Measurements from ENCODE around the gene KLF3. TPM values are rescaled to one million over a fixed set of nuclear protein-coding genes. Genes with fewer than 3 reads are reported as not detected.

KLF3 gene
- total RNA-seq, 4 donors from 2014 or later = 30.8 to 50.4 (median 40.4) TPM

GRCh38 chr4:38730493-38730829 lies 66.5 kb downstream of the KLF3 start:
- no peak overlapping the region for H3K4me3 ChIP-seq
- WGBS = 100% methylated on average over 4 of the region's 4 CpGs
- peaks cover 7 to 10% (median 9%) of the 10 kb centered on the region in 4 donors for H3K4me1 ChIP-seq
- H3K27me3 ChIP-seq = no peaks in the 10 kb centered on the region
- no peak overlapping the region for H3K27ac ChIP-seq (replicated peaks in 1 of 4)
- H3K9me3 ChIP-seq = no peaks in the 10 kb centered on the region
- H3K36me3 ChIP-seq = no peaks in the 10 kb centered on the region
- intact Hi-C loops (cut with DNase I) = loop anchor here (5.0 kb wide), 2 partner anchors 53 to 668 kb away; no protein-coding TSS in a partner anchor
- TF ChIP-seq CTCF (IDR thresholded peaks at IDR 0.05) (no peak), EP300 (IDR thresholded peaks at IDR 0.05) (no peak), POLR2AphosphoS5 (IDR thresholded peaks at IDR 0.05) (no peak), POLR2A (IDR thresholded peaks at IDR 0.05; ENCODE audit: low read depth) (no peak)
- no peak for DNase-seq (ENCODE audit: extremely low spot score)

- Histone ChIP-seq H3K4me3 (no peak overlapping the region), H3K27me3 (no peaks in the 10 kb centered on the region), H3K36me3 (no peaks in the 10 kb centered on the region), H3K4me1 (peaks cover 7 to 10% (median 9%) of the 10 kb centered on the region in 4 donors), H3K9me3 (no peaks in the 10 kb centered on the region), H3K27ac (replicated peaks in 1 of 4) (no peak overlapping the region)
- DNase-seq (ENCODE audit: extremely low spot score) = no peak
- peak; percentile 91 to 97 (median 95) for TF ChIP-seq CTCF (IDR thresholded peaks at IDR 0.05)
- no peak for TF ChIP-seq POLR2AphosphoS5 (IDR thresholded peaks at IDR 0.05)
- TF ChIP-seq EP300 (IDR thresholded peaks at IDR 0.05) = no peak
- WGBS = 36% methylated on average over 18 of the region's 23 CpGs
- intact Hi-C loops (cut with DNase I) = loop anchor here (5.0 kb wide), 2 partner anchors 54 to 669 kb away; no protein-coding TSS in a partner anchor
Observed at GRCh38 chr4:38730830-38731646, 67.0 kb downstream of the KLF3 start.

GRCh38 chr4:38733663-38734062 lies 69.7 kb downstream of the KLF3 start:
- no peak for DNase-seq (ENCODE audit: extremely low spot score)
- intact Hi-C loops (cut with DNase I) = loop anchor here (5.0 kb wide), 2 partner anchors 56 to 671 kb away; no protein-coding TSS in a partner anchor
- no peak overlapping the region for H3K4me3 ChIP-seq
- H3K4me1 ChIP-seq = peaks cover 7 to 10% (median 9%) of the 10 kb centered on the region in 4 donors
- 96% methylated on average over 2 of the region's 2 CpGs for WGBS
- H3K9me3 ChIP-seq = no peaks in the 10 kb centered on the region
- H3K27ac ChIP-seq (replicated peaks in 1 of 4) = no peak overlapping the region
- H3K36me3 ChIP-seq = no peaks in the 10 kb centered on the region
- no peaks in the 10 kb centered on the region for H3K27me3 ChIP-seq
- no peak for TF ChIP-seq POLR2A (IDR thresholded peaks at IDR 0.05; ENCODE audit: low read depth)
- TF ChIP-seq POLR2AphosphoS5 (IDR thresholded peaks at IDR 0.05) = no peak
- TF ChIP-seq EP300 (IDR thresholded peaks at IDR 0.05) = no peak
- TF ChIP-seq CTCF (IDR thresholded peaks at IDR 0.05) = no peak

GRCh38 chr4:38734446-38734845 lies 70.4 kb downstream of the KLF3 start:
- Histone ChIP-seq H3K27ac (replicated peaks in 1 of 4) (no peak overlapping the region), H3K27me3 (no peaks in the 10 kb centered on the region), H3K9me3 (no peaks in the 10 kb centered on the region), H3K36me3 (no peaks in the 10 kb centered on the region), H3K4me1 (peaks cover 7 to 10% (median 9%) of the 10 kb centered on the region in 4 donors), H3K4me3 (no peak overlapping the region)
- 76% methylated on average over 5 of the region's 5 CpGs for WGBS
- TF ChIP-seq CTCF (IDR thresholded peaks at IDR 0.05) (no peak), EP300 (IDR thresholded peaks at IDR 0.05) (no peak), POLR2A (IDR thresholded peaks at IDR 0.05; ENCODE audit: low read depth) (no peak), POLR2AphosphoS5 (IDR thresholded peaks at IDR 0.05) (no peak)
- intact Hi-C loops (cut with DNase I) = loop anchor here (5.0 kb wide), 2 partner anchors 57 to 672 kb away; no protein-coding TSS in a partner anchor
- DNase-seq (ENCODE audit: extremely low spot score) = no peak
